Cerebellar cortex (tissue), 1 donor: ENCODE measurements around the gene CLCN1.

Experiments used
- DNase-seq: peaks from one replicate; pipeline ENCODE4 v3.0.0-alpha.2; 2015; ENCODE audit warnings: low spot score

Gene CLCN1

DNA sequence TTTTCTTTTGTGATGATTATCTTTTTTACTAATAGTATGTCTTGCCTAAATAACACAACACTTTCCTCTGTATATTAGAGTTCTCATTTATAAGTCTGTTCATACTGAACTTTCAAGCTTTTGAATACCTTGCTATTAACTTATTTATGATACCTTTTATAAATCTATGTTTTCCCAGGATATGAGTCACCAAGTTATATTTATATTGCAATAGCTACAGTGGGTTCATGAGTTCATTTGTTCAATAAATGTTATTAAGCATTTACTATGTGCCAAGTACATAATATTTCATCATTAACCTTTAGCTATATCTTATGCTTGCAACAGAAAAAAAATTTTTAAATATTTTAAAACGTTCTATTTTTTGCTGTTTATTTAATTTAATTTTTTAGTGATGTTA lies 18.3 kb downstream of the CLCN1 start:
- DNase-seq, result no peak

DNA sequence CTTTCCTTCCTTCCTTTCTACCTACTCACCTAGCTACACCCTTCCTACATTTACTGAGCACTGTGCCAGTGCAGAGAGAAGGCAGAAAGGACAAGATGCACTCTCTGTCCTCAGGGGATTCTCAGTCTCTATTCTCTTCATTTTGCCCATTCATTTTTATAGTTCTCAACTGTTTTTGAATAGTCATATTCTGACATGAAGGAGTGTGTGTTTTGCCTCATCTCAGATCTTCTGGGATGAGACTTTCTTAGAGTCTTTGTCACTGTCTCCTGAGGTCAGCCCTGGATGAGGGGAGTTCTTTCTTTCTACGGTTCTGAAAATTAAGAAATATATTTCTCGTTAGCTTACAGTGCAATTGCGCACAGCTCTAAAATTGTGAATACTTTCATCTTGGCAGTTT lies 21.3 kb downstream of the CLCN1 start:
- no peak for DNase-seq

GRCh38 chr7:143341842-143342241 lies 25.9 kb downstream of the CLCN1 start:
- no peak for DNase-seq

DNA sequence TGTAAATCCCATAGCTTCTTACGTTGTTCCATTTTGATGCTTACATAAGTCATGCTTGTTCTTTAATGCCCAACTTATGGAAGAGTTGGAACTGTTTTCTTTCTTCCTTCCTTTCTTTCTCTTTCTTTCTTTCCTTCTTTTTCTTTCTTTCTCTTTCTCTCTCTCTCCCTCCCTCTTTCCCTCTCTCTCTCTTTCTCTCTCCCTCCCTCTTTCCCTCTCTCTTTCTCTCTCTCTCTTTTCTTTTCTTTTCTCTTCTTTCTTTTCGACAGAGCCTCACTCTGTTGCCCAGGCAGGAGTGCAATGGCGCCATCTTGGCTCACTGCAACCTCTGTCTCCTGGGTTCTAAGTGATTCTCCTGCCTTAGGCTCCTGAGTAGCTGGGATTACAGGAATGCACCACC lies 27.7 kb downstream of the CLCN1 start:
- no peak for DNase-seq

GRCh38 chr7:143345428-143345900 lies 29.6 kb downstream of the CLCN1 start:
- no peak for DNase-seq

DNA sequence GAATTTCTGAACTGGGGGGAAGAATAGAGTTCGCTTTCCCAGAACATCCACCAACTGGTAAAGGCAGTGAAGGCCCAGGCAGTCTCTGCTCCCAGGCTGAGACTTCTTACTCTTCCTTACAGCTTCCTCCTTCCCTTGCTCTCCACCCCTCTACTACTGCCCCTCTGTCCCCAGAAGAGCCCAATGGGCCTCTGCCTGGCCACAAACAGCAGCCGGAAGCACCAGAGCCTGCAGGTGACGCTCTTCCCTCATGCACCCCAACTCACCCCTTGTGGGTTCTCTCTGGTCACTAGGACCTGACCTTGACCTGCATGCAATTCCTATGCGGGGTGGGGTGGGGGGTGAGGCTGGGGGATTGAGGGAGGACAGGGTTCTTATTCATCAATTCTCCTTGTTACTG lies 30.1 kb downstream of the CLCN1 start:
- no peak for DNase-seq

DNA sequence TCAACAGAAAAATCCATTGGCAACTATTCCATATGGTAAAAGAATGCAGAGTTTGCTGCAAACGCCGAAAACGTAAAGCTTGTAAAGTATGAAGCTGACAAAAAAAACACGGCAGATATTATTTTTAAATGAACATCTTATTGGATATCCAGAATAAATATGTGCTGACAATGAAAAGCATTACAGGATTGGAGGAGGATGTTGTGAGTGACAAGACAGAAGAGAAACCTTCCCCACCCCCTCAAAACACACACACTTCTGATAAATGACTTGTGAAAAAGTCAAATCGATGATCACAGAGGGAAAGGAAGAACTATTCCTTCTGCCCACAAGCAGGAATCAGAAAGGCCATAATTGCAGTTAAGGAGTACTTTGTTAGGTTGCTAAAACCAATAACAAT lies 32.0 kb downstream of the CLCN1 start:
- no peak for DNase-seq

GRCh38 chr7:143351060-143351459 lies 35.1 kb downstream of the CLCN1 start:
- DNase-seq, result no peak

DNA sequence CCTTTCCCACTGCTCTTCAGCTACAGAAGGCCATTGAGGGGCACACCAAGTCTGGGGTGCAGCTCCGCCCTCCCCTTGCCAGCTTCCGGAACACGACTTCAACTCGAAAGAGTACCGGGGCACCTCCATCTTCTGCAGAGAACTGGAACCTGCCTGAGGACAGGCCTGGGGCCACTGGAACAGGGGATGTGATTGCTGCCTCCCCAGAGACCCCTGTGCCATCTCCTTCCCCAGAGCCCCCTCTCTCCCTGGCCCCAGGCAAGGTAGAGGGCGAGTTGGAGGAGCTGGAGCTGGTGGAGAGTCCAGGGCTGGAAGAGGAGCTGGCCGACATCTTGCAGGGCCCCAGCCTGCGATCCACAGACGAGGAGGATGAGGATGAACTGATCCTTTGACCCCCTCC lies 35.7 kb downstream of the CLCN1 start:
- DNase-seq, result no peak

GRCh38 chr7:143352531-143353002 lies 36.7 kb downstream of the CLCN1 start:
- no peak for DNase-seq

DNA sequence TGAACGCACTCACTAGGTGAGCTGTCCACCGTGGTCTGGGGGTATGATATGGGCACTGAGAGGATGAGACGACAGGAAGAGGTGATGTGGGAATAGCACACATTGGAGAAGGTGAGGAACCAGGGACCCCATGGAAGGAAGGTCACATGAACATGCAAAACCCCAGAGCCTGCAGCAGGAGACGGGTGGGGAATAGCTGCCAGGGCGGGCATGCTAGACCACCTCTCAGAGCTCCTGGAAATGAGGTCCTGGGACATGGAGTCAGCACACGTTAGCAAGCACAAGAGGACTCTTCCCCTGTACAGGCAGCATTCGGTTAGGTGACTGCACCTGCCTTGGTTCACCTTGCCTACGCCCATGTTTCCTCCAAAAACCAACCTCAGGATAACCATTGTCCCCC lies 38.5 kb downstream of the CLCN1 start:
- DNase-seq, result no peak

DNA sequence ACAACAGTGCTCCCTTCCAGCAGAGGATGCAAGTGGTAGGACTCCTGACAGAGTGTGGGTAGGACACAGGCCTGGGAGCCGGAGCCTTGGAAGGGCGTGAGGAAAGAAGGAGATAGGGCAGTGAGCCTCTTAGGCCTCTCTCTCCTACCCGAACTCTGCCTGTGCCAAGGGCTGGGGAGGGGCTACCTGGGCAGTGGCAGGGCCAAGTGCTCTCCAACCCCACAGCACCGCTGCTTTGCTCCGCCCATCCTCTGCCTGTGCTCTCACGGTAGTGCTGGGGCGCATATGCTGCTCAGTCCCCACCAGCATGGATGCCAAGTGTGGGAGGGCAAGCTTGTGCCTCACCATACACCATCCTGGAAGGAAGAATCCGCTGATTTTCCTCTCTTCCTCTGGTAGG lies 39.1 kb downstream of the CLCN1 start:
- DNase-seq, result no peak

DNA sequence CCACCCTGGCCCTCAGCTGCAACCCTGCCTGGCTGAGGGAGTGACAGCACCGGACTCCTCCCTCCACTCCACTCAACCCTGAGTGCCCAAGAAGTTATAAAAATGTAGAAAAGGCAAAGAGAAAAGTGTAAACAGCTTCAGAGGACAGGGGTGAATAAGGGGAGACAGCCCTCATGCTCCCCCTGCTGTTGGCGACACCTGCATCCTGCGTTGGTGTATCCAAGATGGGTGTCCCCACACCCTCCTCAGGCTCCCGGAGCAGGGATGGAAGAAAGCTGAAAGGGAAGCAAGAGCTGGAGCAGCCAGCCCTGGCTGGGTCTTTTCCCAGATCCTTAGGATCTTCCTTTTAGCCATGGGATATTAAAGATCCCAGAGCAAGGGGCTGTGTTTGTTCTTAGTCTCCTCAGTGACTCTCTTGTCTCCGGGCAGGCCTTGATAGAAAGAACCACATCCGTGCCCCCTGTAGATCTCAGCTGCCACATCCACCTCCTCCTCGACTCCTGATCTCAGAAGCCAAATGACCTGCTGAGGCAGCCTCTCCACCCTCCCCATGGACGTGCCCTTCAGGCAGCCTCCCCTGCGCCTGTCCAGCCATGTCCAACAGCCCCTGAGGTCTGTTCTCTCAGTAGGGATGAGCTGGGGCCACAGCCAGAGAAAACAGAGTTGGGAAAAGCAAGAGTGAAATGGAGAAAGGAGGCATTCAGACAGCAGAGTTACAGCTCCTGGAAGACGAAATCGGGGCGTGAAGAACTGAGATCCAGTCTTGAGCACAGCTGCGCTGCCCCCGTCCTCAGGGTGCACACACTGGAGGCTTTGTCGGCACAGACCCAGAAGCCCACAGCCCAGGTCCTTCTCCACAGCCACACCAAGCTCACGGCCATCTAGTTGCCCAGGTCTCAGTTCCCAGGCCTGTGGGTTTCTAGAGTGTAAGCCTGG lies 39.8 kb downstream of the CLCN1 start:
- DNase-seq, result no peak

DNA sequence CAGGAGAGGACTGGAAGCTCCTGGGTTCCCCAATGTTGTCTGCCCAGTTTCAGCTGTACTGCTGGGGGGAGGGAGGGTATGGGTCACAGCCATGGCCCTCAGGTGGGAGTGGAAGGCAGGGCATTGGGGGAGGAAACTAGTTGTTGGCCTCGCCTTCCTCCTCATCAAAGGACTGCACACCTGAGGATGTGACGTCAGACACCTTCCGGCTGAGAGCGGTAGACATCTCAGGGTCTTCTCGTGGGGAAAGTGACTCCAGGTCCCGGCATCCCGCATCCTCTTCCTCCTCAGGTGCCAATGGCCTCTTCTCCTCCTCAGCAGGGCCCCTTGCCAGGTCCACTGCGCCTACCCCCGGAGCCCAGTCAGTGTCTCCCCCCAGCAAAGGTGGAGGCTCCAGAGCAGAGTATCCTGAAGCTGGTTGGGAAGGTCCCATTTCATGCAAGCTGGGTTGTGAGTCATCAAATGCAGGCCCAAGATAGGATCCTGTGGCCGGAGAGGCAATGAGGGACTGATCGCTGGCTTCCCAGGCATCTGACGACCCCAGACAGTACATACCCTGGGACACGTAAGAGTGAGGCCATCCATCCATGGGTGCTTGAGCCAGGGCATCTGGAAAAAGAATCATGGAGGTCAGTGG lies 40.6 kb downstream of the CLCN1 start:
- DNase-seq, result no peak

DNA sequence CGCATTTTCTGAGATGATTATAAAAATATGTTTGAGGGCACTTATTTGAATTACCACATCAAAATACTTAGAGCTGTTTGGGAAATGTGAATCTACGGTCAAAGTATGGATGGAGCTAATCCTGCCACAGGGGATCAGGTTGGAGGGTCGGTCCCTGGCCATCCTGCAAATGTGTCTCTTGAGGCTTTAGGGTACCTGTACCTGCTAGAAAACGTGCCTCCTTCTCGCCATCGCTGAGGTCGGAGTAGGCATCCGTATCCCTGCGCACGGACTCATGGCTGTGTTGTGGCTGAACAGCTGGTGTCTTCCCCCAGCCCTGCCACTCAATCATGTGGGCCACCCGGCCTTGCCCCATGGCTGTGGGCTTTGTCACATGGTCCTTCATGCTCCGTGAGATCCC lies 42.7 kb downstream of the CLCN1 start:
- no peak for DNase-seq

DNA sequence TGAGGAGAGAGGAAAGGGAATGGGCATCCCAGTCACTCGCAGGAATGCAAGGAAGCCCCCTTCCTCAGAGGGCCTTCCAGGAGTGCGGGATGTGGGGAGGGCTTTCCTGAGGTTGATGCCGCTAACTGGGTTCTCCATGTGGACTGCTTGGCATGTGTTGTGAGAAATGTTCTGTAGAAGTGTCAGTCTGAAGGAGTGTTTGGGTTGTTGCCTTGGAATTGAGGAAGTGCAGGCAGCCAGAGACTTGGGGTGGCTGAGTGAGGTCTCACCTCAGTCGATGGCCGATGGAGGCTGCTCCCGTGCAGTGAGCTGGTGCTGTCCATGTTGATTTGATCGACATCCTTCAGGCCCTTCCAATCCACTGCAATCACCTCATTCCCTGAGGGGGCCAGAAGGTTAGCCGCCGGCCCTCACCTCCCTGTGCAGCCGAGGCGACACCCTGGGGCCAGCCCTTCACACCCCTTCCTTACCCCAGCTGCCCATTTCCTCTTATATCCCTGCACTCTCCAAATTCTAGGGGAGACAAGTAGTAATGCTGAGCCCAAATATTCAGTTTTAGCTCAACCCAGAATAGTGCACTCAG lies 44.0 kb downstream of the CLCN1 start:
- DNase-seq, result no peak

DNA sequence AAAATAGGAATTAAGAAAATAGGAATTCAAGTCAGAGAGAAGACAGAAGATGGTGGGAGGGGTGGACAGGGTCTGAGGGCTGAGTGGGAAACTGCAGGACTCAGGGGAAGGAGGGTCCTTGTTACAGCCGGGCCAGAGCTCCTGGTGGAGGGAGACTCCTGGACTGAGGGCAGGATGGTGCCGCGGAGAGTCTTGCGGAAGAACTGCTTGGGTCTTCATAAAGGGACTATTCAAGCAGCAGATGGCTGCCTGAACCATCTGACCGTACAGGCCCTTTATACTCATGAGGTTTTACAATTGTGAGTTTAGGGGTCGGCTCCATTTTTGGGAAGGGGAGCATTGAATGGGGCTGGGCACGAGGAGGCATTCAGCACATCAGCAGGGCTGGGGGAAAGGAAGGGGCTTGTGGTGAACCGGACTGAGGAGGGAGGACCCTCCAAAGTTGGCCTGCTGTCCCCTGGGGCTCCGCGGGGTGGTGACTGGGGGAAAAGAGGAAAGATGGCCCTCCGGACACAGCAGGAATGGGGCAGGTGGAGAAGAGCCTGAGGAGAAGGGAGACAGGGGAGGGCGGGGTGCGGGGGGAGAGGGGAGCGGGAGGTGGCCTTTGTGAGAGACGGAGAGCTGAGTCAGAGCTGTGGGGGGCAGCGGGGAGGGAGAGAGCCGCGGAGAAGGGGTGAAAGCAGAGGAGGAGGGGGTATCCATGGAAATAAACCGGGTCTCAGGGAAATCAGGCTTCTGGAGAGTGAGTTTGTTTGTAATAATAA lies 45.1 kb downstream of the CLCN1 start:
- no peak for DNase-seq

DNA sequence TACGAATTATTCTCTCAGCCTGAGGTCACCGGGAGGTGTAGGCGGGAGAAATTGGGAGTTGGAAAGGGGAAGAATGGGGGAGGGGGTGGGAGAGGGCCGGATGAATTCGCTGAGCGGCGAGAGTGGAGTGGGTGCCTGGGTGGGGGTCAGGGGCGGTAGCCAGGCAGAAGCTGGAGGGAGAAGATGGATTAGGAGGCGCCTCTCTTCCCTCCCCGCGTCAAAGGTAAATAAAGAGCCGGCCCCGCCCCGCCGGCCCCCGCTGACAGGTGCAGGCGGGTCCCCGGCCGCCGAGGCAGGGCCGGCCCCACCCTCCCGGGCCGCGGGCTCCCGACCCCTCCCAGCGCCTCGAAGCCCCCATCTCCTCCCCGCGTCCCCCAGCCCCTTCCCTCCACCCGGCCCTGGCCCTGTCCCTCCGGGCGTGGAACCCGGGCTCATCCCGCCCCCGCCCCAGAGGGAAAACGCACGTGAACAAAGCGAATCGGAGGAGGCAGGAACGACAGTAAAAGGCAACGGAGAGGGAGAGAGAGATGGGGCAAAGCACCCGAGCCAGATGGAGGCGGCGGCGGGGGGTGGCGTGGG lies 45.7 kb downstream of the CLCN1 start:
- DNase-seq, result no peak

- no peak for DNase-seq
Measured at GRCh38 chr7:143362131-143363015, 46.5 kb downstream of the CLCN1 start, which contains the start of gene FAM131B. Gene FAM131B (minus strand): TSS chr7:143362713. CDS start chr7:143362603, 110 bp downstream.
